ENCODE measurements around the gene CTNND1.

DNA sequence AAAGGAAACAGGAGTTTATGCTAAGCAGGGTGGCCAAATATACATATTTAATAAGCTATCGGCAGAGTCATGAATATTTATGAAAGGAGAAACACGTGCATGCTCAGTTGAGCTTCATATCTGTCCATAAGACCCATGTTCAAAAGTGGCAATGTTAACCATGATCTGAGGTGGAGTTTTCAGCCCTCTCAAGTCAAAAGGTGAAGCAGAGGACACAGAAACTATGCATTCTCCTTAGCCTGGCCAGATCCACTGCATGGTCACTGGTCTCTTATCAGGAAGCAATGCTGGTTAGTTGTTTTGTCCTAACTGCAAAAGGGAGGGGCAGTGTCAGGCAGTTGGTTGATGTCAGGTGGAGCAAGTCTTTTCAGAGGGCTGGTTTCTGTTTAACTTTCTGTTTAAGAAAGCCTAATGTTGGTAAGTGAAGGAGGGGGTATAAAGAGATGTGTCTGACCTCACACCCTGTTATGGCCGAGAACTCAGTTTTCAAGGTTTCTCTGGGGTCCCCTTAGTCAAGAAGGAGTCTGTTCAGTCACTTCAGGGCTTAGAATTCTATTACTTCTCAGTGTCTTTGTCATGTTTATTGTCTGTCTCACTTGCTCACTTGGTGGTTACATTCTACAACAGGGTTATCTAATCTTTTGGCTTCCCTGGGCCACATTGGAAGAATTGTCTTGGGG, 25.8 kb upstream of the CTNND1 start:
- no peak for TF ChIP-seq CTCF (IDR thresholded peaks at IDR 0.05)
- no peak for TF ChIP-seq EP300 (IDR thresholded peaks at IDR 0.05)
- TF ChIP-seq POLR2A (IDR thresholded peaks at IDR 0.05): no peak
- no peak for TF ChIP-seq POLR2AphosphoS5 (IDR thresholded peaks at IDR 0.05)
